Measurements from ENCODE around the gene TOX3.

Gene TOX3

DNA sequence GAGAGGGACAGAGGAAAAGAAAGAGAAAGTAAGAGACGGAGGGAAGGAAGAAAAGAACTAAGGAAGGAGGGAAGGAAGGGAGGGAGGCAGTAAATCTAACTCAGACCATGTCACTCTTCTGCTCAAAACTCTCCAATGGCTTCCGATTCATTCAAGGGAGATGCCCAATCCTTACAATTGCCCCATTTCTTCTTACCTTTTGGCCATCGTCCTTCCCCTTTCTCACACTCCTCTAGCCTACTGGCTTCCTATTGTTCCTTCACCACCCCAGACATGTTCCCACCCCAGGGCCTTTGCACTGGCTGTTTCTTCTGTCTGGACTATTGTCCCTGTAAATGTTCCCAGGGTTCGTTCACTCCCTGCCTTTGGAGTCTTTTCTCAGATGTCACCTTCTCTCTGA, 72.3 kb downstream of the TOX3 start:
- H3K9me3 ChIP-seq (ENCODE audit: control insufficient read depth in 1 of 2, low read length in 2 of 2): no peaks in the 10 kb centered on the region
- H3K4me3 ChIP-seq (ENCODE audit: low read depth in 1 of 2, low read length in 2 of 2): no peak overlapping the region
- no peak overlapping the region for H3K9ac ChIP-seq (ENCODE audit: low read depth in 1 of 2, low read length in 2 of 2)
- no peaks in the 10 kb centered on the region for H3K27me3 ChIP-seq (ENCODE audit: control insufficient read depth in 1 of 2, insufficient read depth in 2 of 2, low read length in 2 of 2)
- H3K36me3 ChIP-seq (ENCODE audit: control insufficient read depth in 1 of 2, insufficient read depth in 2 of 2, low read length in 2 of 2): peaks cover 0 to 4% of the 10 kb centered on the region in 2 donors
- no peak overlapping the region for H3K27ac ChIP-seq (ENCODE audit: low read depth, low read length)
- no peaks in the 10 kb centered on the region for H3K4me1 ChIP-seq (ENCODE audit: control insufficient read depth in 1 of 2, insufficient read depth in 2 of 2, low read length in 2 of 2)

DNA sequence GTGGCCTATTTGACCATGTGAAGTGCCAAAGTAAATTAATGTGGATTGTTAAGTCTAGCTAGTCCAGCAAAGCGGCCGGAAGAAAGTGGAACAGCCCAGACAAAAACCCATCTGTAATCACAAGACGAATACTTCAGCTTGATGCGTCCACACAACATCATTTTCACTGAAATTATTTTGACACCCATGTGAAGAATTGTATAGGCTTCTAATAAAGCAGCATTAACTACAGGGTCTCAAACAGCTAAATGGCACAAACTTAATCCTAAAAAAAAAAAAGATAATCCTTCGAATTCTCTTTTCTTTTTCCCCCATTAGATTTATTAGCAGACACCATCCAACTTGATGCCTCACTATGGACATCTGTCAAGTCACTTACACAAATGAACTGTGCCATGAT, 73.8 kb downstream of the TOX3 start:
- Histone ChIP-seq H3K27me3 (ENCODE audit: control insufficient read depth in 1 of 2, insufficient read depth in 2 of 2, low read length in 2 of 2) (no peaks in the 10 kb centered on the region), H3K4me3 (ENCODE audit: low read depth in 1 of 2, low read length in 2 of 2) (no peak overlapping the region), H3K36me3 (ENCODE audit: control insufficient read depth in 1 of 2, insufficient read depth in 2 of 2, low read length in 2 of 2) (no peaks in the 10 kb centered on the region), H3K4me1 (ENCODE audit: control insufficient read depth in 1 of 2, insufficient read depth in 2 of 2, low read length in 2 of 2) (no peaks in the 10 kb centered on the region), H3K9ac (ENCODE audit: low read depth in 1 of 2, low read length in 2 of 2) (no peak overlapping the region), H3K9me3 (ENCODE audit: control insufficient read depth in 1 of 2, low read length in 2 of 2) (no peaks in the 10 kb centered on the region), H3K27ac (ENCODE audit: low read depth, low read length) (no peak overlapping the region)

DNA sequence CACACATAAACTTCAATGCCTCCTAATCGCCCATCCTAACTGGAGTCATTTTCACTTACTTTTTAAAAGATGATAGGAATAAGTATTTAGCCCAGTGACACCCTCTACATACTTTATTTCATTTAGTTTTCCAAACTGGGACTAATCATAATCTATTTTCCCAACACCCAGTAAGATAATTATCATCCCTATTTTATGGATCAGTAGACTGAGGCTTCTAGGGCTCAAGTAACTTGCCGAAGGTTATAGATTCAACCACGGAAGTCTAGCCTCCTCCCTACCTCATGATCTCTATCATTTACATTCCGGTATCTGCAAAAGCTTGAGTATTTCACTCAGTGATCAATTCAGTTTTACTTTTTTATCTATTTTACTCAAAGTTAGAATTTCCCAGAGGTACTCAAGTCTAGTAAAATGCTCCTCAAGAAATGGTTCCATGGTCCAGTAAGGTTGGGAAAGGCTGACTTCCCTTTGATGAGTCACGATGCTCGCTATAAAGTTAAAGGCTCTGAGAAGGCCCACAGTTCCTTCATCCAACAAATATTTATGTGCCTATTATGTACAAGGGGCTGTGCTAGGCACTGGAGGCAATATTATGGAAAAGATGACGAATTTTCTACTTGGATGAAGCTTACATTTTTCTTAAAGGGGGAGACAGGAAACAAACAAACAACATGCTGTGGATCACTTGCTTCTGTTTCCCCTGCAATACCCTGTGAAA, 75.1 kb downstream of the TOX3 start:
- Histone ChIP-seq H3K9ac (ENCODE audit: low read depth in 1 of 2, low read length in 2 of 2) (no peak overlapping the region), H3K4me3 (ENCODE audit: low read depth in 1 of 2, low read length in 2 of 2) (no peak overlapping the region), H3K27me3 (ENCODE audit: control insufficient read depth in 1 of 2, insufficient read depth in 2 of 2, low read length in 2 of 2) (no peaks in the 10 kb centered on the region), H3K9me3 (ENCODE audit: control insufficient read depth in 1 of 2, low read length in 2 of 2) (no peaks in the 10 kb centered on the region), H3K27ac (ENCODE audit: low read depth, low read length) (no peak overlapping the region), H3K36me3 (ENCODE audit: control insufficient read depth in 1 of 2, insufficient read depth in 2 of 2, low read length in 2 of 2) (no peaks in the 10 kb centered on the region), H3K4me1 (ENCODE audit: control insufficient read depth in 1 of 2, insufficient read depth in 2 of 2, low read length in 2 of 2) (no peaks in the 10 kb centered on the region)

DNA sequence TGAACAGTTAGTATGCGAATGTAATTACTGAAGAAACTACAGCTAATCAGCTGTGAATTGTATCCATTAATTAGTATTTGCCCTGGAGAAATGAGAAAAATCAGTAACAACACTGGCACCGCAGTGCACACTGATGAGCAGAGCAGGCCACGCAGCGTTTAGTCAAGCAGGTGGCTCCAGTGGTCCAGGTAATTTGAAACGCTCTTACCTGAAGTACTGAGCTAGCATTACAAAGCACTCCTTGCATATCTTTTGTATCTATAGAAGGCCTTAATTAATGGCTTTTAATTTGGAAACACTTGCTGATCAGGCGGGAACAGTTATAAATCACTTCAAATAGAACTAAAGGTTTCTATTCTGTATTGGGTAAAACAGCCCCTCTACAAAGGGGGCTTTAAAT, 76.4 kb downstream of the TOX3 start:
- H3K4me1 ChIP-seq (ENCODE audit: control insufficient read depth in 1 of 2, insufficient read depth in 2 of 2, low read length in 2 of 2): no peaks in the 10 kb centered on the region

DNA sequence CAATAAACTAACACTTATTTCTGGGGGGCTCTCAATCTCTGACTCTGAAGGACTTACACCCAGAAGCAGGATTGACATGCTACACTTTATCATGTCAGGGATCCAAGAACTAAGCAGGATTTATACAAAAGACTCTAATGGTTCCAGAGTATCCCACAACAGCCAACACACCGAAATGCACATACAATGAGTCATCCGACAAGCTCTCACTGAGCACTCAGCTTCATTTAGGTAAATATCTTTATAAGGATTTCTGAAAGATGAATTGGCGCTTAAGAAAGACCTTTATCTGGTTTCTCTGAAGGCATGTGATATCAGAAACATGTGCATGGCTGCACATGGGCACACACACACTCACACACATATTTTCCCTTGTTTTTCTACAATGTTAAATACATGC, 77.2 kb downstream of the TOX3 start:
- Histone ChIP-seq H3K36me3 (ENCODE audit: control insufficient read depth in 1 of 2, insufficient read depth in 2 of 2, low read length in 2 of 2) (no peaks in the 10 kb centered on the region), H3K9ac (ENCODE audit: low read depth in 1 of 2, low read length in 2 of 2) (no peak overlapping the region), H3K4me1 (ENCODE audit: control insufficient read depth in 1 of 2, insufficient read depth in 2 of 2, low read length in 2 of 2) (no peaks in the 10 kb centered on the region), H3K27ac (ENCODE audit: low read depth, low read length) (no peak overlapping the region), H3K4me3 (ENCODE audit: low read depth in 1 of 2, low read length in 2 of 2) (no peak overlapping the region), H3K9me3 (ENCODE audit: control insufficient read depth in 1 of 2, low read length in 2 of 2) (no peaks in the 10 kb centered on the region), H3K27me3 (ENCODE audit: control insufficient read depth in 1 of 2, insufficient read depth in 2 of 2, low read length in 2 of 2) (no peaks in the 10 kb centered on the region)

More for the DNA sequence above, 76.4 kb downstream of the TOX3 start:
- Histone ChIP-seq H3K36me3 (ENCODE audit: control insufficient read depth in 1 of 2, insufficient read depth in 2 of 2, low read length in 2 of 2) (no peaks in the 10 kb centered on the region), H3K27ac (ENCODE audit: low read depth, low read length) (no peak overlapping the region), H3K4me3 (ENCODE audit: low read depth in 1 of 2, low read length in 2 of 2) (no peak overlapping the region), H3K9me3 (ENCODE audit: control insufficient read depth in 1 of 2, low read length in 2 of 2) (no peaks in the 10 kb centered on the region), H3K27me3 (ENCODE audit: control insufficient read depth in 1 of 2, insufficient read depth in 2 of 2, low read length in 2 of 2) (no peaks in the 10 kb centered on the region), H3K9ac (ENCODE audit: low read depth in 1 of 2, low read length in 2 of 2) (no peak overlapping the region)

DNA sequence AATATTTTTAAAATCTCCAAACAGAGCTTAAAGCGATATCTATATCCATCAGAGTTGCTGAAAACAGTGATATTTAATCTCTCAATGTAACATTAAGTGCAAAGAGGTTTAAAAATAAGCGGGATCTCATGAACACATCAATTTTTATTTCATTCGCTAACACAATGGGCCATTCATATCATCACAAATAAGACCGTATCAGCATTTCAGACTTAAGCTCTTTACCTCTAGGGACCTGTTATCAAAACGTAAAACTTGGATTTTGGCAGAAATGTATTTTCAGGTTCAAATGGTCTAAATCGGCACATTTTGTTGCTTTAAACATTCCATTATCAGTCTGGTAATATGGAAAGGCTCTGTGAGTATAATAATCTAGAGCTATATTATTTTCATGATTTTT, 77.9 kb downstream of the TOX3 start:
- H3K9me3 ChIP-seq (ENCODE audit: control insufficient read depth in 1 of 2, low read length in 2 of 2): no peaks in the 10 kb centered on the region
- no peaks in the 10 kb centered on the region for H3K36me3 ChIP-seq (ENCODE audit: control insufficient read depth in 1 of 2, insufficient read depth in 2 of 2, low read length in 2 of 2)
- H3K27me3 ChIP-seq (ENCODE audit: control insufficient read depth in 1 of 2, insufficient read depth in 2 of 2, low read length in 2 of 2): no peaks in the 10 kb centered on the region
- H3K4me1 ChIP-seq (ENCODE audit: control insufficient read depth in 1 of 2, insufficient read depth in 2 of 2, low read length in 2 of 2): no peaks in the 10 kb centered on the region
- no peak overlapping the region for H3K27ac ChIP-seq (ENCODE audit: low read depth, low read length)
- H3K9ac ChIP-seq (ENCODE audit: low read depth in 1 of 2, low read length in 2 of 2): no peak overlapping the region
- H3K4me3 ChIP-seq (ENCODE audit: low read depth in 1 of 2, low read length in 2 of 2): no peak overlapping the region

DNA sequence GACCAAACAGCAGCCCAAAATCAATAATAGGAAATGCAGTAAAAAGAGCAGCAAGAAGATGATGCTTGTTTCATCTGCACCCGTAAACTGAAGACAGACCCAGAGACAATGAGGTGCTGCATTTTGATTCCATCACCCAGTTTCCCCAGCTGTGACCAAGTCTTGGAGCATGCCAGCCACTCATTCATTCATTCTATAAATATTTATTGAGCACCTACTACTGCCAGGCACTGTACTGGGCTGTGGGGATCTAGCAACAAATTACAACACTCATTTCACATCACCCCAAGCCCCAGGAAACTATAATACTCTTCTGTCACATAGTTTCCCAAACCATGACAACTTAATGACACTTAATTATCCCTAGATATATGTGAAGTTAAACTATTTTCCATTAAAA, 79.2 kb downstream of the TOX3 start:
- no peaks in the 10 kb centered on the region for H3K4me1 ChIP-seq (ENCODE audit: control insufficient read depth in 1 of 2, insufficient read depth in 2 of 2, low read length in 2 of 2)
- H3K9me3 ChIP-seq (ENCODE audit: control insufficient read depth in 1 of 2, low read length in 2 of 2): no peaks in the 10 kb centered on the region
- H3K4me3 ChIP-seq (ENCODE audit: low read depth in 1 of 2, low read length in 2 of 2): no peak overlapping the region
- no peak overlapping the region for H3K9ac ChIP-seq (ENCODE audit: low read depth in 1 of 2, low read length in 2 of 2)
- no peak overlapping the region for H3K27ac ChIP-seq (ENCODE audit: low read depth, low read length)
- H3K36me3 ChIP-seq (ENCODE audit: control insufficient read depth in 1 of 2, insufficient read depth in 2 of 2, low read length in 2 of 2): peaks cover 0 to 6% of the 10 kb centered on the region in 2 donors
- H3K27me3 ChIP-seq (ENCODE audit: control insufficient read depth in 1 of 2, insufficient read depth in 2 of 2, low read length in 2 of 2): no peaks in the 10 kb centered on the region

DNA sequence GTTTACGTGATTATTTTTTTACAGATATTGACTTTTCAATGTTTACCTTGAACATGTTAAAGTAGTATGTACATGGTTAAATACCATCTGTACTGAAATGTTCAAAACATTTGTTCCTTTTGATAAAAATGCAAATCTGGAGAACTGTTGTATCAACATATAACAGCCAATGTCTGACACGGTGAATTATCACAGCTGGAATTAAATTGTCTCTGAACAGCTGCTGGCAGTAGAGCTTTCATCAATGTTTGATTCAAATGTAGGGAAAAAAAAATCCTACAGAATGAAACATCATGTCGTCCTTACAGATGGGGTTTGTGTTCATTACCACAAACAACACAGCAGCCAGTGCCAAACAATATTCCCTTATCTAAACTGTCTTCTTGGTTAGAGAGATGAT, 79.9 kb downstream of the TOX3 start:
- Histone ChIP-seq H3K9me3 (ENCODE audit: control insufficient read depth in 1 of 2, low read length in 2 of 2) (no peaks in the 10 kb centered on the region), H3K27me3 (ENCODE audit: control insufficient read depth in 1 of 2, insufficient read depth in 2 of 2, low read length in 2 of 2) (no peaks in the 10 kb centered on the region), H3K4me1 (ENCODE audit: control insufficient read depth in 1 of 2, insufficient read depth in 2 of 2, low read length in 2 of 2) (no peaks in the 10 kb centered on the region), H3K4me3 (ENCODE audit: low read depth in 1 of 2, low read length in 2 of 2) (no peak overlapping the region), H3K27ac (ENCODE audit: low read depth, low read length) (no peak overlapping the region), H3K9ac (ENCODE audit: low read depth in 1 of 2, low read length in 2 of 2) (no peak overlapping the region), H3K36me3 (ENCODE audit: control insufficient read depth in 1 of 2, insufficient read depth in 2 of 2, low read length in 2 of 2) (peaks cover 0 to 6% of the 10 kb centered on the region in 2 donors)

DNA sequence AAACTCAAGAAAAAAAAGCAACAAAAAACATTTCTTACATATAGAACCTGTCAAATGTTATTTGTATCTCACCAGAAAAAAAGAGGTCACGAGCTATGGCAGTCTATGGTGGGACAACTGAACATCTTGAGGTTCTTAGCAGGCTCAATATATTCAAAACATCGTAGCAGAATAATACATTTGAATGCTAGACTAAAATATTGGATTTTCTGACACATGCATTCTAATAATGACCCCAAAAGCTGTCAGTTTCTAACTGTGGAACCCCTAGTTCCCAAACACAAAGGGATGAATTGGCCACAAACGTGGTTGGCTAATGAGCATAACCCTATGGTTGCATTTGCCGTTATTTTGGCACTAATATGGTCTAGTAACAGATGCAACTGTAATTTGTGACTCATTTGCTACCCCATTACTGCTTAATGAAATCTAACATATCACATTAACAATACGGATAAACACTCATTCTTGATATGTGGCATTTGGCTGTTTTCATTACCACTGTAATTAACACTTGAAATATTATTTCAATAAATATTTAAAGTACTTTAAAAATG, 81.2 kb downstream of the TOX3 start:
- Histone ChIP-seq H3K4me3 (ENCODE audit: low read depth in 1 of 2, low read length in 2 of 2) (no peak overlapping the region), H3K9me3 (ENCODE audit: control insufficient read depth in 1 of 2, low read length in 2 of 2) (no peaks in the 10 kb centered on the region), H3K27ac (ENCODE audit: low read depth, low read length) (no peak overlapping the region), H3K27me3 (ENCODE audit: control insufficient read depth in 1 of 2, insufficient read depth in 2 of 2, low read length in 2 of 2) (no peaks in the 10 kb centered on the region), H3K4me1 (ENCODE audit: control insufficient read depth in 1 of 2, insufficient read depth in 2 of 2, low read length in 2 of 2) (no peaks in the 10 kb centered on the region), H3K36me3 (ENCODE audit: control insufficient read depth in 1 of 2, insufficient read depth in 2 of 2, low read length in 2 of 2) (peaks cover 0 to 6% of the 10 kb centered on the region in 2 donors), H3K9ac (ENCODE audit: low read depth in 1 of 2, low read length in 2 of 2) (no peak overlapping the region)

DNA sequence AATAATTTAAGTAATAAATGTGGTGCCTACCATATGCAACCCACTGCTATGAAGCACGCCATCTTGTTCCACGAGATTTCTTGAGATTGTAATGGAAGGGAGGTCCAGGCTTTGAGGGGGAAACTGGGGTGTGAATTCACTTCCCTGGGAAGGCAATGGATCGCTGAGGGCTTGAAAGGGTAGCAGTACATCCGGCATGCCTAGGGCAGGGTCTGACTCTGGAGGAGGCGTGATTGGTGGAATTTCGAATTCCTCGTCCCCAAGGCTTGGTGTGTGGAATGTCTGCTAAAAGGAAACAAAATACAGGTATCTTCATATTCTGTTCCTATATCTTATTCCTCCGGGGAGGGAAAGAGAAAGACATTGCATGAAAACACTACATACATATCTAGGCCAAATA, 83.0 kb downstream of the TOX3 start:
- no peak overlapping the region for H3K9ac ChIP-seq (ENCODE audit: low read depth in 1 of 2, low read length in 2 of 2)
- H3K36me3 ChIP-seq (ENCODE audit: control insufficient read depth in 1 of 2, insufficient read depth in 2 of 2, low read length in 2 of 2): peaks cover 0 to 6% of the 10 kb centered on the region in 2 donors
- no peaks in the 10 kb centered on the region for H3K9me3 ChIP-seq (ENCODE audit: control insufficient read depth in 1 of 2, low read length in 2 of 2)
- no peak overlapping the region for H3K4me3 ChIP-seq (ENCODE audit: low read depth in 1 of 2, low read length in 2 of 2)
- H3K27me3 ChIP-seq (ENCODE audit: control insufficient read depth in 1 of 2, insufficient read depth in 2 of 2, low read length in 2 of 2): no peaks in the 10 kb centered on the region
- H3K4me1 ChIP-seq (ENCODE audit: control insufficient read depth in 1 of 2, insufficient read depth in 2 of 2, low read length in 2 of 2): no peaks in the 10 kb centered on the region
- no peak overlapping the region for H3K27ac ChIP-seq (ENCODE audit: low read depth, low read length)

Data from duodenal mucosa (tissue), 2 donors.